ENCODE results near the gene FANCC. TPM values are rescaled to one million over a fixed set of nuclear protein-coding genes. Genes with fewer than 3 reads are reported as not detected.
"Not testable (repeated sequence)": the region's sequence is repeated elsewhere in the genome, so short reads cannot be mapped to it uniquely, and the experiment has no call there.

Gene FANCC
- total RNA-seq, 2 donors from 2014 or later: 4.9 to 21.2 TPM

DNA sequence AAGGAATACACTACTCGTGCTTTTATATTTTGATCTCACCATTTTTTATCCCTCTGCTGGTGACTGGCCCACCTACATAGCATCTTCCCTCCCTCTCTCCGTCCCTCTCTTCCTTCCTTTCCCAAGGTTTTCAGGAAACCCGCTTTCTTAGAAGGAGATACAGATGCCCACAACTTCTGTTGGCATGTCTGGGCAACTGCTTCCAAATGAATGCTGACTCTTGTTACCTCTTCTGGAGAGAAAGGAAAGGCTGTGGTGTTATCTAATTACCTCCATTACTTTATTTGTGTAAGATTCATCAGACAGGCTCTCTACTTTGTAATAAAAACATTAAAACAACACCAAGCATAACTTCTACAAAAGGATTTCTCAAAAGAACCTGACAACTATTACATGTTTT, 20.2 kb downstream of the FANCC start:
- TF ChIP-seq CTCF (IDR thresholded peaks at IDR 0.05): no peak
- no peak for TF ChIP-seq POLR2A (IDR thresholded peaks at IDR 0.05)
- no peak for TF ChIP-seq POLR2AphosphoS5 (IDR thresholded peaks at IDR 0.05)
- Histone ChIP-seq H3K4me3 (no peak overlapping the region), H3K36me3 (no peaks in the 10 kb centered on the region), H3K27ac (no peak overlapping the region), H3K4me1 (replicated peaks) (no peaks in the 10 kb centered on the region), H3K9me3 (no peaks in the 10 kb centered on the region), H3K27me3 (replicated peaks; ENCODE audit: insufficient read depth) (no peaks in the 10 kb centered on the region)
- WGBS: 49% methylated on average over 3 of the region's 3 CpGs
- intact Hi-C loops (cut with DNase I): no loop called here
- no peak for DNase-seq (ENCODE audit: low spot score)

DNA sequence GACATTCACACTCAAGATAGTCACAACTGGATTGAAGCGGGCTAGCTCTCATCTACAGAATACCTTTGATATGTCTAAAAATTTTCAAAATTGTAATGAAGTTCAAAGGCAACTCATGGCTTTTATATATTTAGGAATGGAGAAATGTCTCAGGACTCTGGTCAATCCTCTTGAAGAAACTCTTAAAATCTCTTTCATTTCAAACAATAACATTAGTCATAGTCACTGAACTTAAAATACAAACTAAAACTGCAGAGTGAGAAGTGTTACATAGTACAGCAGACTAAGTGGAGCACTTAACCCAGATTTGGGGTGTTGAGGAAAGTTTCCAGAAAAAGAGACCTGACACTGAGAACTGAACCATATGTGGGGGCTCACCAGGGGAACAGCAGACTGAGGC, 20.7 kb downstream of the FANCC start:
- DNase-seq (ENCODE audit: low spot score): no peak
- WGBS: 97% methylated on average over 1 of the region's 1 CpG
- intact Hi-C loops (cut with DNase I): no loop called here

DNA sequence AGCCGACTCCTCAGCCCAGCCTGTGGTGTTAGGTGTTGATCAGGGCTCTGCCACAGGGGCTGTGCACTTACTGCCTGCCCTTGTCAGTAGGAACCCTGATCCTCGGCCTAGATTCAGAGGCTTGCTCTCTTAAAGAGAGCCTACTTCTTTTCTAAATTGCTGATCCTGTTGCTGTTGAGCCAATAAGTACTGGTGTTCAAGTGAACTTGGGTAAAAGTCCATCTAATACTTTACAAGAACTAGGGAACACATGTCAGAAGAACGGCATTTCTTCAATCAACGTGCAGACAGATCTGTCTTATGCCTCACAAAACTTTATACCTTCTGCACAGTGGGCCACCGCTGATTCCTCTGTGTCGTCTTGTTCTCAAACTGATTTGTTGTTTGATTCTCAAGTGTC, 24.2 kb downstream of the FANCC start:
- H3K27ac ChIP-seq; H3K36me3 ChIP-seq; H3K4me3 ChIP-seq; DNase-seq (ENCODE audit: low spot score); H3K9me3 ChIP-seq; intact Hi-C loops (cut with DNase I); H3K4me1 ChIP-seq (replicated peaks); H3K27me3 ChIP-seq (replicated peaks; ENCODE audit: insufficient read depth): not testable (repeated sequence)
- 93% methylated on average over 6 of the region's 6 CpGs for WGBS

More for the DNA sequence above, 20.7 kb downstream of the FANCC start:
- Histone ChIP-seq H3K4me1 (replicated peaks) (no peaks in the 10 kb centered on the region), H3K27me3 (replicated peaks; ENCODE audit: insufficient read depth) (no peaks in the 10 kb centered on the region), H3K4me3 (no peak overlapping the region), H3K27ac (no peak overlapping the region), H3K9me3 (no peaks in the 10 kb centered on the region), H3K36me3 (no peaks in the 10 kb centered on the region)
- no peak for TF ChIP-seq POLR2A (IDR thresholded peaks at IDR 0.05)
- no peak for TF ChIP-seq CTCF (IDR thresholded peaks at IDR 0.05)
- TF ChIP-seq POLR2AphosphoS5 (IDR thresholded peaks at IDR 0.05): no peak

DNA sequence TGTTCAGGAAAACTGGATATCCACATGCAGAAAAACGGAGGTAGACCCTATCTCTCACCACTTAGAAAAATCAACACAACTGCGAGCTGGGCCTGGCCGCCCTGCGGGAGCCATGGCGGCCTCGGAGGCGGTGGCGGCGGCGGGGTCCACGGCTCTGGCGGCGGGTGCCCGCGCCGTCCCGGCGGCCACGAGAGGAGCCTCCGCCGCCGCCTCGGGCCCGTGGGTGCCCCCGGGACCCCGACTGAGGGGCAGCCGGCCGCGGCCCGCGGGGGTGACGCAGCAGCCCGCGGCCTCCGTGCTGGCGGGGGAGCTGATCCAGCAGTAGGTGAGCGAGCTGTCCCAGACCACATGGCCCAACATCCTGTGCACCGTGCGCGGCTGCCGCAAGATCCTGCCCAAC, 25.3 kb downstream of the FANCC start:
- Histone ChIP-seq H3K36me3 (no peaks in the 10 kb centered on the region), H3K27ac (no peak overlapping the region), H3K27me3 (replicated peaks; ENCODE audit: insufficient read depth) (no peaks in the 10 kb centered on the region), H3K9me3 (no peaks in the 10 kb centered on the region), H3K4me3 (no peak overlapping the region), H3K4me1 (replicated peaks) (no peaks in the 10 kb centered on the region)
- no peak for DNase-seq (ENCODE audit: low spot score)
- intact Hi-C loops (cut with DNase I): no loop called here
- WGBS: 96% methylated on average over 41 of the region's 41 CpGs
- no peak for TF ChIP-seq POLR2AphosphoS5 (IDR thresholded peaks at IDR 0.05)
- TF ChIP-seq CTCF (IDR thresholded peaks at IDR 0.05): no peak
- TF ChIP-seq POLR2A (IDR thresholded peaks at IDR 0.05): no peak

GRCh38 chr9:95286151-95286550, 31.4 kb downstream of the FANCC start:
- H3K4me3 ChIP-seq: no peak overlapping the region
- H3K9me3 ChIP-seq: no peaks in the 10 kb centered on the region
- H3K27me3 ChIP-seq (replicated peaks; ENCODE audit: insufficient read depth): no peaks in the 10 kb centered on the region
- intact Hi-C loops (cut with DNase I): no loop called here
- TF ChIP-seq POLR2AphosphoS5 (IDR thresholded peaks at IDR 0.05): no peak
- TF ChIP-seq POLR2A (IDR thresholded peaks at IDR 0.05): no peak
- DNase-seq (ENCODE audit: low spot score): no peak
- WGBS: 68% methylated on average over 2 of the region's 2 CpGs
- H3K27ac ChIP-seq: no peak overlapping the region
- no peaks in the 10 kb centered on the region for H3K4me1 ChIP-seq (replicated peaks)
- H3K36me3 ChIP-seq: no peaks in the 10 kb centered on the region

GRCh38 chr9:95285307-95285706, 32.2 kb downstream of the FANCC start:
- no peaks in the 10 kb centered on the region for H3K36me3 ChIP-seq
- intact Hi-C loops (cut with DNase I): no loop called here
- WGBS: 56% methylated on average over 1 of the region's 1 CpG
- H3K27me3 ChIP-seq (replicated peaks; ENCODE audit: insufficient read depth): no peaks in the 10 kb centered on the region
- H3K27ac ChIP-seq: no peak overlapping the region
- DNase-seq (ENCODE audit: low spot score): no peak
- H3K4me1 ChIP-seq (replicated peaks): no peaks in the 10 kb centered on the region
- H3K9me3 ChIP-seq: no peaks in the 10 kb centered on the region
- TF ChIP-seq POLR2AphosphoS5 (IDR thresholded peaks at IDR 0.05) (no peak), CTCF (IDR thresholded peaks at IDR 0.05) (no peak), POLR2A (IDR thresholded peaks at IDR 0.05) (no peak)
- no peak overlapping the region for H3K4me3 ChIP-seq
